Kidney epithelial cell (primary cell): ENCODE data around the gene TNNT2. TPM values are rescaled to one million over a fixed set of nuclear protein-coding genes. Genes with fewer than 3 reads are reported as not detected.

Source experiments
- DNase-seq: peaks from one replicate; pipeline ENCODE4 v3.0.0-alpha.2; 2010; ENCODE audit warnings: low read depth
- H3K27me3 ChIP-seq: 2 replicates; pipeline ENCODE4 v1.6.0; 2011; ENCODE audit warnings: low read length; ENCODE audit not compliant: control insufficient read depth, insufficient read depth
- H3K36me3 ChIP-seq: 2 replicates; pipeline ENCODE4 v1.5.1; 2011; ENCODE audit warnings: low read length; ENCODE audit not compliant: control insufficient read depth, insufficient read depth
- H3K4me3 ChIP-seq: 2 replicates; pipeline ENCODE4 v1.5.1; 2011; ENCODE audit warnings: low read depth, mild to moderate bottlenecking, control low read depth, low read length
- total RNA-seq: library from RNA; depleted of rRNA; stranded (reverse); fragments of >200 nt; gene quantifications from 2 replicates; pipeline ENCODE4 v1.2.3, GENCODE V29; 2015
- TF ChIP-seq, protein P1 (sequence below): IDR thresholded peaks from 2 replicates; pipeline ENCODE4 v1.5.1; 2011; ENCODE audit warnings: mild to moderate bottlenecking, moderate library complexity, low read length, control low read depth, inconsistent platforms; ENCODE audit not compliant: insufficient read depth, poor library complexity, severe bottlenecking

The TNNT2 gene
- total RNA-seq, 1 donor from 2014 or later: 0.08 TPM

- no peaks in the 10 kb centered on the region for H3K36me3 ChIP-seq
- H3K4me3 ChIP-seq: no peak overlapping the region
- H3K27me3 ChIP-seq: peaks cover 7% of the 10 kb centered on the region
- no peak for DNase-seq
- TF ChIP-seq, protein P1, sequence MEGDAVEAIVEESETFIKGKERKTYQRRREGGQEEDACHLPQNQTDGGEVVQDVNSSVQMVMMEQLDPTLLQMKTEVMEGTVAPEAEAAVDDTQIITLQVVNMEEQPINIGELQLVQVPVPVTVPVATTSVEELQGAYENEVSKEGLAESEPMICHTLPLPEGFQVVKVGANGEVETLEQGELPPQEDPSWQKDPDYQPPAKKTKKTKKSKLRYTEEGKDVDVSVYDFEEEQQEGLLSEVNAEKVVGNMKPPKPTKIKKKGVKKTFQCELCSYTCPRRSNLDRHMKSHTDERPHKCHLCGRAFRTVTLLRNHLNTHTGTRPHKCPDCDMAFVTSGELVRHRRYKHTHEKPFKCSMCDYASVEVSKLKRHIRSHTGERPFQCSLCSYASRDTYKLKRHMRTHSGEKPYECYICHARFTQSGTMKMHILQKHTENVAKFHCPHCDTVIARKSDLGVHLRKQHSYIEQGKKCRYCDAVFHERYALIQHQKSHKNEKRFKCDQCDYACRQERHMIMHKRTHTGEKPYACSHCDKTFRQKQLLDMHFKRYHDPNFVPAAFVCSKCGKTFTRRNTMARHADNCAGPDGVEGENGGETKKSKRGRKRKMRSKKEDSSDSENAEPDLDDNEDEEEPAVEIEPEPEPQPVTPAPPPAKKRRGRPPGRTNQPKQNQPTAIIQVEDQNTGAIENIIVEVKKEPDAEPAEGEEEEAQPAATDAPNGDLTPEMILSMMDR: no peak
Observed at GRCh38 chr1:201422026-201422425, 44.5 kb upstream of the TNNT2 start.

DNA sequence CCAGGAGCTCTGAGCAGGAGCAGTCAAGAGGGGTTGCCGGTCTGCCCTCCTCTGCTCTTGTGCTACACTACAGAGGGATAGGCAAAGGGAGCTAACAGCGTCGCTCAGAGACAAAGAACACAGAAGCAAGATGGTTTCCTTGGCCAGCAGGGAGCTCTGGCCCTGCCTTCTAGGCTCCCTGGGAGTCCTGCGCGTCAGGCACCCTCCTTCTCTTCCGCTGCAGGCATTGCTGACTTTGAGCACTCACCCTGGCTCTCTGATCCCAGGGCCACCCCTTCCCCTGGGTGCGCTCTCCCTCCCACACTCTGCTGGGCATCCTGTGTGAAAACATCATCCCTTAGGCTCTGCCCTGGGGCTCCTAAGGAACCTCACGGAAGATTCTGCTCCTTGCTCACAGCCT lies 43.6 kb upstream of the TNNT2 start:
- Histone ChIP-seq H3K36me3 (no peaks in the 10 kb centered on the region), H3K4me3 (no peak overlapping the region), H3K27me3 (peaks cover 7% of the 10 kb centered on the region)
- TF ChIP-seq, protein P1: no peak
- no peak for DNase-seq

GRCh38 chr1:201420608-201421002 lies 43.1 kb upstream of the TNNT2 start:
- Histone ChIP-seq H3K27me3 (peaks cover 7% of the 10 kb centered on the region), H3K36me3 (no peaks in the 10 kb centered on the region), H3K4me3 (no peak overlapping the region)
- TF ChIP-seq, protein P1: no peak
- no peak for DNase-seq

- Histone ChIP-seq H3K4me3 (no peak overlapping the region), H3K36me3 (no peaks in the 10 kb centered on the region), H3K27me3 (peaks cover 7% of the 10 kb centered on the region)
- no peak for DNase-seq
- TF ChIP-seq, protein P1: no peak
Observed at GRCh38 chr1:201419746-201420607, 42.5 kb upstream of the TNNT2 start.

- DNase-seq: no peak
- Histone ChIP-seq H3K4me3 (no peak overlapping the region), H3K36me3 (no peaks in the 10 kb centered on the region), H3K27me3 (peaks cover 10% of the 10 kb centered on the region)
- TF ChIP-seq, protein P1: no peak
Observed at GRCh38 chr1:201419256-201419655, 41.8 kb upstream of the TNNT2 start.

DNA sequence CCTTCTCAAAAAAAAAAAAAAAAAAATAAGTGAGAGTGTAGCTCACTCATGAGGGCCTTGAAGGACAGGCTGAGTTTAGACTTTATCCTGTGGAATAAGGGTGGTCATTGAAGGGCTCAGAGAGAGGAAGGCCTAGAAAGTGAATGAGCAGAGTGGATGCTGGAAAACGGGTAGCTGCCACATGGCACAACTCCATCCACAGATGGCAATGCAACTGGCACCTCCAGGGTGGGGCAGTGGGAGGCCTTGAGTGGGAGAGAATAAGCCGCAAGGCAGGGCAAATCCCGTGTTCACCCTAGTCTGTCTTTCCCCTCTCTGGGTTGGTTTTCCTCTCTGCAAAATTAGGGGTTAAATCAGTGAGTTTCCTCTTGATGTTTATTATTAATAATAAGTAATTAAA lies 41.0 kb upstream of the TNNT2 start:
- Histone ChIP-seq H3K36me3 (no peaks in the 10 kb centered on the region), H3K27me3 (peaks cover 10% of the 10 kb centered on the region), H3K4me3 (no peak overlapping the region)
- no peak for DNase-seq
- TF ChIP-seq, protein P1: no peak
